Fibroblast of peridontal ligament (primary cell): ENCODE measurements around the gene QARS1.

Experiments
- DNase-seq: peaks from one replicate; pipeline ENCODE4 v3.0.0-alpha.2; 2010; ENCODE audit errors: extremely low read depth

Gene QARS1

GRCh38 chr3:49104427-49105291 lies at the start of gene QARS1:
Gene QARS1 (minus strand): TSS chr3:49104757. CDS start chr3:49104733, 24 bp downstream.
- DNase-seq: peak; percentile 88

- no peak for DNase-seq
Measured at GRCh38 chr3:49153349-49153912, 48.9 kb upstream of the QARS1 start.

GRCh38 chr3:49151610-49152009 lies 47.1 kb upstream of the QARS1 start:
- DNase-seq: no peak

GRCh38 chr3:49148159-49148558 lies 43.6 kb upstream of the QARS1 start:
- no peak for DNase-seq

GRCh38 chr3:49140080-49140479 lies 35.5 kb upstream of the QARS1 start:
- no peak for DNase-seq

- DNase-seq: no peak
Measured at GRCh38 chr3:49135499-49135898, 30.9 kb upstream of the QARS1 start.

GRCh38 chr3:49134471-49135265 lies 30.1 kb upstream of the QARS1 start:
- no peak for DNase-seq

GRCh38 chr3:49133226-49133951 lies 28.8 kb upstream of the QARS1 start:
- DNase-seq: peak; percentile 91

GRCh38 chr3:49132437-49133225 lies 28.1 kb upstream of the QARS1 start, which contains the start of gene LAMB2:
Gene LAMB2 (minus strand): TSS chr3:49133050. CDS start chr3:49132867, 183 bp downstream.
- peak; percentile 82 for DNase-seq

- DNase-seq: no peak
Measured at GRCh38 chr3:49132073-49132436, 27.5 kb upstream of the QARS1 start.

- DNase-seq: no peak
Measured at GRCh38 chr3:49131576-49131975, 27.0 kb upstream of the QARS1 start.

GRCh38 chr3:49131040-49131439 lies 26.5 kb upstream of the QARS1 start:
- DNase-seq: no peak

- no peak for DNase-seq
Measured at GRCh38 chr3:49124991-49125670, 20.6 kb upstream of the QARS1 start.

- DNase-seq: no peak
Measured at GRCh38 chr3:49124203-49124602, 19.6 kb upstream of the QARS1 start.

- no peak for DNase-seq
Measured at GRCh38 chr3:49123687-49124086, 19.1 kb upstream of the QARS1 start.

- DNase-seq: no peak
Measured at GRCh38 chr3:49122886-49123545, 18.5 kb upstream of the QARS1 start.

- no peak for DNase-seq
Measured at GRCh38 chr3:49122451-49122850, 17.9 kb upstream of the QARS1 start.

- DNase-seq: no peak
Measured at GRCh38 chr3:49122022-49122421, 17.5 kb upstream of the QARS1 start.

GRCh38 chr3:49121132-49121736 lies 16.7 kb upstream of the QARS1 start:
- DNase-seq: no peak
